HG02678 (cell line): ENCODE results near the gene POLR1E.
"Not testable (repeated sequence)": the region's sequence is repeated elsewhere in the genome, so short reads cannot be mapped to it uniquely, and the experiment has no call there.

Source experiments
- ATAC-seq: cut with Tn5 transposase; IDR thresholded peaks from one replicate; pipeline ENCODE4 v1.9.1; 2021; ENCODE audit warnings: mild to moderate bottlenecking, moderate library complexity; ENCODE audit not compliant: unreplicated experiment

Gene POLR1E

GRCh38 chr9:37499297-37499696, 13.5 kb downstream of the POLR1E start:
- ATAC-seq: no peak

GRCh38 chr9:37501957-37502596, 16.3 kb downstream of the POLR1E start:
- no peak for ATAC-seq

- no peak for ATAC-seq
Observed at GRCh38 chr9:37503736-37504135, 18.0 kb downstream of the POLR1E start.

- no peak for ATAC-seq
Observed at GRCh38 chr9:37504605-37505004, 18.9 kb downstream of the POLR1E start.

GRCh38 chr9:37507566-37508134, 21.9 kb downstream of the POLR1E start:
- ATAC-seq: no peak

- ATAC-seq: no peak
Observed at GRCh38 chr9:37508135-37508833, 22.5 kb downstream of the POLR1E start.

GRCh38 chr9:37508834-37509206, 23.1 kb downstream of the POLR1E start:
- ATAC-seq: no peak

- ATAC-seq: no peak
Observed at GRCh38 chr9:37509536-37509935, 23.8 kb downstream of the POLR1E start.

- ATAC-seq: not testable (repeated sequence)
Observed at GRCh38 chr9:37510053-37510452, 24.3 kb downstream of the POLR1E start.

- peak; percentile 41 for ATAC-seq
Observed at GRCh38 chr9:37511016-37512010, 25.6 kb downstream of the POLR1E start.

GRCh38 chr9:37512437-37512836, 26.7 kb downstream of the POLR1E start:
- no peak for ATAC-seq

- ATAC-seq: not testable (repeated sequence)
Observed at GRCh38 chr9:37514415-37514814, 28.7 kb downstream of the POLR1E start.

GRCh38 chr9:37514999-37515398, 29.3 kb downstream of the POLR1E start:
- no peak for ATAC-seq

GRCh38 chr9:37515620-37516258, 30.0 kb downstream of the POLR1E start:
- no peak for ATAC-seq

GRCh38 chr9:37517923-37518322, 32.2 kb downstream of the POLR1E start:
- ATAC-seq: no peak

- no peak for ATAC-seq
Observed at GRCh38 chr9:37520641-37521040, 34.9 kb downstream of the POLR1E start.

- ATAC-seq: no peak
Observed at GRCh38 chr9:37521111-37521510, 35.4 kb downstream of the POLR1E start.

GRCh38 chr9:37522971-37523370, 37.2 kb downstream of the POLR1E start:
- no peak for ATAC-seq

- no peak for ATAC-seq
Observed at GRCh38 chr9:37523916-37524315, 38.2 kb downstream of the POLR1E start.

GRCh38 chr9:37528652-37529471, 43.1 kb downstream of the POLR1E start:
- no peak for ATAC-seq
